Heart left ventricle (tissue), 13 donors: ENCODE data around the gene SLC19A1.

ENCODE experiments used
- POLR2A ChIP-seq, 2 donors: fragments of 450-650 bp; IDR thresholded peaks; one replicate each; pipeline ENCODE4 v1.6.1; 2017; ENCODE audit warnings: antibody characterized with exemption in 2 of 2, mild to moderate bottlenecking in 2 of 2, moderate library complexity in 2 of 2
- TF ChIP-seq, protein P1 (sequence below), 12 donors: fragments of 200-600 bp; sonication (generic) in 4 of 12; IDR thresholded peaks; one replicate each; pipeline versions ENCODE4 v1.5.0 to v1.8.0; 2018 to 2022; ENCODE audit warnings: antibody characterized with exemption in 12 of 12, mild to moderate bottlenecking in 5 of 12
- donor health status: ischemic (EF 13 %, LVEDD 7.1; RV severe dilation, severe dysfunction).
- donor health status: DM: no; HTN: yes; CAD: no.
- donor health status: DM: no; HTN: no; CAD: no.
- donor health status: ischemic (EF 25% LVEDD 6.9; RV normal size, moderate dysfunction).
- donor health status: ischemic (EF 25% LVEDD 5.7; RV mildly dilated, moderate dysfunction).
- donor health status: ischemic (EF 35%, LVEDD 5.7; RV mildly dilated, moderate dysfunction).
- donor health status: nonischemic (EF 11% LVEDD 7.7; RV severe dilation, severe dysfunction).
- donor health status: DM: yes; HTN: yes; CAD: no.
- donor health status: PGD.
- donor health status: ischemic (EF 29% LVEDD 5.4; RV normal size, mild dysfunction).
- donor health status: nonischemic (EF 23%, LVEDD 6.1; RV moderate dilation, normal function).

- TF ChIP-seq POLR2A (IDR thresholded peaks at IDR 0.05) = no peak
- TF ChIP-seq, protein P1, sequence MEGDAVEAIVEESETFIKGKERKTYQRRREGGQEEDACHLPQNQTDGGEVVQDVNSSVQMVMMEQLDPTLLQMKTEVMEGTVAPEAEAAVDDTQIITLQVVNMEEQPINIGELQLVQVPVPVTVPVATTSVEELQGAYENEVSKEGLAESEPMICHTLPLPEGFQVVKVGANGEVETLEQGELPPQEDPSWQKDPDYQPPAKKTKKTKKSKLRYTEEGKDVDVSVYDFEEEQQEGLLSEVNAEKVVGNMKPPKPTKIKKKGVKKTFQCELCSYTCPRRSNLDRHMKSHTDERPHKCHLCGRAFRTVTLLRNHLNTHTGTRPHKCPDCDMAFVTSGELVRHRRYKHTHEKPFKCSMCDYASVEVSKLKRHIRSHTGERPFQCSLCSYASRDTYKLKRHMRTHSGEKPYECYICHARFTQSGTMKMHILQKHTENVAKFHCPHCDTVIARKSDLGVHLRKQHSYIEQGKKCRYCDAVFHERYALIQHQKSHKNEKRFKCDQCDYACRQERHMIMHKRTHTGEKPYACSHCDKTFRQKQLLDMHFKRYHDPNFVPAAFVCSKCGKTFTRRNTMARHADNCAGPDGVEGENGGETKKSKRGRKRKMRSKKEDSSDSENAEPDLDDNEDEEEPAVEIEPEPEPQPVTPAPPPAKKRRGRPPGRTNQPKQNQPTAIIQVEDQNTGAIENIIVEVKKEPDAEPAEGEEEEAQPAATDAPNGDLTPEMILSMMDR (IDR thresholded peaks at IDR 0.05) = no peak
Measured at GRCh38 chr21:45475004-45475685, 67.1 kb downstream of the SLC19A1 start.
